MM.1S (cell line): Measurements from ENCODE around the gene KSR2.

ENCODE experiments used
- DNase-seq: peaks from one replicate; pipeline ENCODE4 v3.0.0-alpha.2; 2015
- H2AFZ ChIP-seq: fragments of 300-600 bp; sonication (generic); 2 replicates; pipeline ENCODE4 v1.6.0; 2016; ENCODE audit warnings: antibody characterized with exemption, low read length
- H3F3A ChIP-seq: fragments of 300-600 bp; sonication (generic); 2 replicates; pipeline ENCODE4 v1.6.1; 2016; ENCODE audit warnings: mild to moderate bottlenecking, antibody characterized with exemption, low read length, moderate library complexity, mixed read lengths; ENCODE audit not compliant: insufficient read depth
- H3K27ac ChIP-seq: fragments of 300-600 bp; sonication (generic); 2 replicates; pipeline ENCODE4 v1.5.1; 2016; ENCODE audit warnings: mild to moderate bottlenecking, low read length
- H3K27me3 ChIP-seq: fragments of 300-600 bp; sonication (generic); replicated peaks from 2 replicates; pipeline ENCODE4 v1.6.0; 2016; ENCODE audit warnings: low read length; ENCODE audit not compliant: insufficient read depth
- H3K36me3 ChIP-seq: fragments of 300-600 bp; sonication (generic); replicated peaks from 2 replicates; pipeline ENCODE4 v1.6.1; 2016; ENCODE audit warnings: mild to moderate bottlenecking, low read length, mixed read lengths; ENCODE audit not compliant: insufficient read depth
- H3K4me1 ChIP-seq: fragments of 300-600 bp; sonication (generic); 2 replicates; pipeline ENCODE4 v1.6.1; 2016; ENCODE audit warnings: low read length, mixed read lengths
- H3K4me2 ChIP-seq: fragments of 300-600 bp; sonication (generic); 2 replicates; pipeline ENCODE4 v1.6.0; 2016; ENCODE audit warnings: low read depth, low read length
- H3K4me3 ChIP-seq: fragments of 300-600 bp; sonication (generic); 2 replicates; pipeline ENCODE4 v1.5.1; 2016; ENCODE audit warnings: low read length, mixed read lengths
- H3K79me2 ChIP-seq: fragments of 300-600 bp; sonication (generic); 2 replicates; pipeline ENCODE4 v1.6.1; 2016; ENCODE audit warnings: mixed run types, low read length, mixed read lengths
- H3K9ac ChIP-seq: fragments of 300-600 bp; sonication (generic); 2 replicates; pipeline ENCODE4 v1.6.1; 2016; ENCODE audit warnings: low read length, mixed read lengths
- H3K9me2 ChIP-seq: fragments of 300-600 bp; sonication (generic); replicated peaks from 2 replicates; pipeline ENCODE4 v1.6.1; 2016; ENCODE audit warnings: mild to moderate bottlenecking, low read length, mixed read lengths; ENCODE audit not compliant: insufficient read depth
- H3K9me3 ChIP-seq: fragments of 300-600 bp; sonication (generic); replicated peaks from 2 replicates; pipeline ENCODE4 v1.6.1; 2016; ENCODE audit warnings: mild to moderate bottlenecking, low read length, mixed read lengths; ENCODE audit not compliant: insufficient read depth
- H4K20me1 ChIP-seq: fragments of 300-600 bp; sonication (generic); 2 replicates; pipeline ENCODE4 v1.6.1; 2016; ENCODE audit warnings: mild to moderate bottlenecking, low read length, moderate library complexity, mixed read lengths; ENCODE audit not compliant: insufficient read depth
- EZH2 ChIP-seq: fragments of 300-600 bp; sonication (generic); optimal IDR thresholded peaks from 2 replicates; pipeline ENCODE3; 2017; ENCODE audit warnings: low read depth, mild to moderate bottlenecking, antibody characterized with exemption, low read length, mixed read lengths
- EZH2phosphoT487 ChIP-seq: fragments of 300-600 bp; sonication (generic); IDR thresholded peaks from 2 replicates; pipeline ENCODE4 v1.6.1; 2018; ENCODE audit warnings: antibody characterized with exemption, low read length
- TF ChIP-seq, protein P1 (sequence below): fragments of 300-600 bp; sonication (generic); IDR thresholded peaks from 2 replicates; pipeline ENCODE4 v1.5.1; 2016; ENCODE audit warnings: antibody characterized with exemption, low read length, mixed read lengths

KSR2 gene

DNA sequence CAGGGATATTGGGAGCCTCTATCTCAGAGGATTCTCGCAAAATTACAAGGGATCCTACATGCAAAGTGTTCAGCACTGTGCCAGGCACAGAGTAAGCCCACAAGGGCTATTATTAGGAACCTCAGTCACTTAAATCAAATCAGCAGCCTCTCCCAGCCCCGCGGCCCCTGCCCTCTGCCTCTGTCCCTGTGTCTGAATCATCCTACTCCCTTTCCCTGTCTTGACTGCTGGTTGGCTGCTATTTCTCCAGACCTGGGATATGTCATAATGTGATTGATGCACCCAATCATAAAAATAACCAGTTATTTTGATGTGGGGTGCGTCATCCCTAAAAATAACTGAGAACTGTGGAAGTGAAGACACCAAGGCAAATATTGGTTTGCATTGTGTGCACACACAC lies 176.3 kb downstream of the KSR2 start:
- Histone ChIP-seq H4K20me1 (no peaks in the 10 kb centered on the region), H3K9me2 (no peaks in the 10 kb centered on the region), H3K27ac (no peak overlapping the region), H2AFZ (no peak overlapping the region), H3K4me2 (no peak overlapping the region), H3K27me3 (no peaks in the 10 kb centered on the region), H3F3A (no peaks in the 10 kb centered on the region), H3K79me2 (no peaks in the 10 kb centered on the region), H3K4me3 (no peak overlapping the region), H3K36me3 (no peaks in the 10 kb centered on the region), H3K9me3 (no peaks in the 10 kb centered on the region), H3K9ac (no peak overlapping the region), H3K4me1 (no peaks in the 10 kb centered on the region)
- no peak for DNase-seq
- TF ChIP-seq, protein P1, sequence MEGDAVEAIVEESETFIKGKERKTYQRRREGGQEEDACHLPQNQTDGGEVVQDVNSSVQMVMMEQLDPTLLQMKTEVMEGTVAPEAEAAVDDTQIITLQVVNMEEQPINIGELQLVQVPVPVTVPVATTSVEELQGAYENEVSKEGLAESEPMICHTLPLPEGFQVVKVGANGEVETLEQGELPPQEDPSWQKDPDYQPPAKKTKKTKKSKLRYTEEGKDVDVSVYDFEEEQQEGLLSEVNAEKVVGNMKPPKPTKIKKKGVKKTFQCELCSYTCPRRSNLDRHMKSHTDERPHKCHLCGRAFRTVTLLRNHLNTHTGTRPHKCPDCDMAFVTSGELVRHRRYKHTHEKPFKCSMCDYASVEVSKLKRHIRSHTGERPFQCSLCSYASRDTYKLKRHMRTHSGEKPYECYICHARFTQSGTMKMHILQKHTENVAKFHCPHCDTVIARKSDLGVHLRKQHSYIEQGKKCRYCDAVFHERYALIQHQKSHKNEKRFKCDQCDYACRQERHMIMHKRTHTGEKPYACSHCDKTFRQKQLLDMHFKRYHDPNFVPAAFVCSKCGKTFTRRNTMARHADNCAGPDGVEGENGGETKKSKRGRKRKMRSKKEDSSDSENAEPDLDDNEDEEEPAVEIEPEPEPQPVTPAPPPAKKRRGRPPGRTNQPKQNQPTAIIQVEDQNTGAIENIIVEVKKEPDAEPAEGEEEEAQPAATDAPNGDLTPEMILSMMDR: no peak
- no peak for TF ChIP-seq EZH2phosphoT487
- no peak for TF ChIP-seq EZH2

DNA sequence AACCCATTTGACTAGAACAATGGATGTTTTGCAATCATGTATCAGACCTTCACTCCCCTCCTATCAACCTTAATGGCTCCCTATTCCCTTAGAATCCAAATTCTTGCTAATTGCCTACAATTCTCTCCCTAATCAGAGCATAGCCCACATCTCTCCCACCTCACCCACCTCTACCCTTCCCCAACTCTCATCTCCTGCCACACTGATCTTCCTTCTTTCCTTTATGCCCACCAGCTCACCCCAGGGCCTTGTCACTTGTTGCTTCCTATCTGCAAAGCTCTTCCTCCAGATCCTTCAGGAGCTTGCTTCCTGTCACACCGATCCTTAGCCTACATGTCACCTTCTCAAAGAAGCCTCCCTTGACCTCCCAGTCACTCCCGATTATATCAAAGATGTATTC lies 177.8 kb downstream of the KSR2 start:
- H3K9me3 ChIP-seq: no peaks in the 10 kb centered on the region
- H3K27me3 ChIP-seq: no peaks in the 10 kb centered on the region
- no peaks in the 10 kb centered on the region for H3K36me3 ChIP-seq
- H3K27ac ChIP-seq: no peak overlapping the region
- TF ChIP-seq, protein P1: no peak
- no peaks in the 10 kb centered on the region for H3K4me1 ChIP-seq
- H3F3A ChIP-seq: no peaks in the 10 kb centered on the region
- H3K4me2 ChIP-seq: no peak overlapping the region
- no peak overlapping the region for H2AFZ ChIP-seq
- H3K9me2 ChIP-seq: no peaks in the 10 kb centered on the region
- no peak overlapping the region for H3K4me3 ChIP-seq
- no peak for DNase-seq
- H3K9ac ChIP-seq: no peak overlapping the region
- no peaks in the 10 kb centered on the region for H3K79me2 ChIP-seq
- H4K20me1 ChIP-seq: no peaks in the 10 kb centered on the region

- DNase-seq: no peak
- Histone ChIP-seq H3K4me3 (no peak overlapping the region), H4K20me1 (no peaks in the 10 kb centered on the region), H3K9me3 (no peaks in the 10 kb centered on the region), H3K79me2 (no peaks in the 10 kb centered on the region), H3K27me3 (no peaks in the 10 kb centered on the region), H3K9ac (no peak overlapping the region), H2AFZ (no peak overlapping the region), H3K4me2 (no peak overlapping the region), H3F3A (no peaks in the 10 kb centered on the region), H3K4me1 (no peaks in the 10 kb centered on the region), H3K36me3 (no peaks in the 10 kb centered on the region), H3K27ac (no peak overlapping the region), H3K9me2 (no peaks in the 10 kb centered on the region)
- no peak for TF ChIP-seq EZH2
- TF ChIP-seq, protein P1: no peak
- no peak for TF ChIP-seq EZH2phosphoT487
Observed at GRCh38 chr12:117790198-117790597, 178.6 kb downstream of the KSR2 start.
